PC-3 (cell line): ENCODE results near the gene IQCF6.

Experiments used
- EZH2 ChIP-seq: fragments of 300-600 bp; sonication (generic); IDR thresholded peaks from one replicate; pipeline ENCODE4 v1.6.1; 2017; ENCODE audit warnings: antibody characterized with exemption, mild to moderate bottlenecking, low read length; ENCODE audit not compliant: unreplicated experiment
- TF ChIP-seq, protein P1 (sequence below): fragments of 300-600 bp; sonication (generic); conservative IDR thresholded peaks from 2 replicates; pipeline ENCODE4 v1.5.1; 2017; ENCODE audit warnings: antibody characterized with exemption, low read depth, mild to moderate bottlenecking, low read length

DNA sequence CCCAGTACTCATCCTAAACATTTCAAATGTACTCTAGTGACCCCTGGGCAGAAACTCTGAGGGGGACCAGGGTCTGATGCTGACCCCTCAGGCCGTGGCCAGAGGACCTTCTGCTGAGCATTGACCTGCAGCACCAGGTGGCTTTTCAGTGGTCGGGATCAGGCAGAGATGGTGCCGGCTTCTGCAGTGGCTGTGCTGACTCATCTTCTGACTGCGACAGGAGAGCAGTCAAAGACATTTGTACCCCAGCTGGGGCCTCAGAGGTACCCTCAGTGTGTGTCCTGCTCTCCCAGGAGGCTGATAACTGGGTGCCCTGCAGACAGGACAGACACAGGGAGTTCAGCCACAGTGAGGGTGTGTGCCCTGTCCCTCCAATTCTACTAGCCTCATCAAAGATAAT, 36.6 kb upstream of the IQCF6 start:
- TF ChIP-seq, protein P1, sequence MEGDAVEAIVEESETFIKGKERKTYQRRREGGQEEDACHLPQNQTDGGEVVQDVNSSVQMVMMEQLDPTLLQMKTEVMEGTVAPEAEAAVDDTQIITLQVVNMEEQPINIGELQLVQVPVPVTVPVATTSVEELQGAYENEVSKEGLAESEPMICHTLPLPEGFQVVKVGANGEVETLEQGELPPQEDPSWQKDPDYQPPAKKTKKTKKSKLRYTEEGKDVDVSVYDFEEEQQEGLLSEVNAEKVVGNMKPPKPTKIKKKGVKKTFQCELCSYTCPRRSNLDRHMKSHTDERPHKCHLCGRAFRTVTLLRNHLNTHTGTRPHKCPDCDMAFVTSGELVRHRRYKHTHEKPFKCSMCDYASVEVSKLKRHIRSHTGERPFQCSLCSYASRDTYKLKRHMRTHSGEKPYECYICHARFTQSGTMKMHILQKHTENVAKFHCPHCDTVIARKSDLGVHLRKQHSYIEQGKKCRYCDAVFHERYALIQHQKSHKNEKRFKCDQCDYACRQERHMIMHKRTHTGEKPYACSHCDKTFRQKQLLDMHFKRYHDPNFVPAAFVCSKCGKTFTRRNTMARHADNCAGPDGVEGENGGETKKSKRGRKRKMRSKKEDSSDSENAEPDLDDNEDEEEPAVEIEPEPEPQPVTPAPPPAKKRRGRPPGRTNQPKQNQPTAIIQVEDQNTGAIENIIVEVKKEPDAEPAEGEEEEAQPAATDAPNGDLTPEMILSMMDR = no peak
- no peak for TF ChIP-seq EZH2
